OCI-LY7 (cell line): ENCODE measurements around the gene CPB2. TPM values are rescaled to one million over a fixed set of nuclear protein-coding genes. Genes with fewer than 3 reads are reported as not detected.

Experiments
- BruUV-seq: library from RNA; stranded (reverse); fragments of 400-500 nt; replicated peaks from 2 replicates; lab custom pipeline; 2021; lab: Mats Ljungman, UMichigan
- CTCF ChIA-PET: fragments of 300-600 bp; sonication (Branson Sonifier 250); formaldehyde crosslinking; loops from one replicate; lab custom pipeline; 2022; ENCODE audit warnings: antibody characterized with exemption; ENCODE audit not compliant: unreplicated experiment; lab: Charles Lee
- POLR2A ChIA-PET: fragments of 300-600 bp; sonication (Branson Sonifier 250); formaldehyde crosslinking; loops from one replicate; lab custom pipeline; 2022; ENCODE audit warnings: antibody characterized with exemption; lab: Charles Lee
- DNase-seq: peaks from one replicate; pipeline ENCODE4 v3.0.0-alpha.2; 2015; ENCODE audit warnings: low spot score
- H2AFZ ChIP-seq: fragments of 200-600 bp; sonication (generic), shearing (Covaris generic); 2 replicates; pipeline ENCODE4 v1.6.1; 2014; ENCODE audit warnings: mild to moderate bottlenecking, antibody characterized with exemption, low read length, moderate library complexity
- H3K27ac ChIP-seq: fragments of 200-600 bp; sonication (generic); 2 replicates; pipeline ENCODE4 v1.5.1; 2014; ENCODE audit warnings: mixed run types, low read depth, mild to moderate bottlenecking, moderate library complexity, low read length, inconsistent platforms; ENCODE audit not compliant: poor library complexity, severe bottlenecking
- H3K36me3 ChIP-seq: fragments of 200-600 bp; sonication (generic); 2 replicates; pipeline ENCODE4 v1.6.1; 2014; ENCODE audit warnings: mild to moderate bottlenecking, antibody characterized with exemption, low read length, moderate library complexity, mixed read lengths; ENCODE audit not compliant: insufficient read depth
- H3K4me1 ChIP-seq: fragments of 200-600 bp; sonication (generic); 2 replicates; pipeline ENCODE4 v1.5.1; 2014; ENCODE audit warnings: mild to moderate bottlenecking, low read length; ENCODE audit not compliant: insufficient read depth, poor library complexity, severe bottlenecking
- H3K4me2 ChIP-seq: fragments of 200-600 bp; sonication (generic); 2 replicates; pipeline ENCODE4 v1.6.1; 2014; ENCODE audit warnings: mild to moderate bottlenecking, low read length
- H3K4me3 ChIP-seq: fragments of 200-600 bp; sonication (generic); 2 replicates; pipeline ENCODE4 v1.5.1; 2014; ENCODE audit warnings: mild to moderate bottlenecking, low read depth, low read length; ENCODE audit not compliant: poor library complexity, severe bottlenecking
- H3K79me2 ChIP-seq: fragments of 200-600 bp; sonication (generic); 2 replicates; pipeline ENCODE4 v1.6.1; 2016; ENCODE audit warnings: low read depth, mild to moderate bottlenecking, low read length, moderate library complexity, mixed read lengths; ENCODE audit not compliant: insufficient read depth
- H3K9me2 ChIP-seq: fragments of 200-600 bp; sonication (generic); 2 replicates; pipeline ENCODE4 v1.6.1; 2016; ENCODE audit warnings: mild to moderate bottlenecking, low read length, mixed read lengths; ENCODE audit not compliant: insufficient read depth
- H3K9me3 ChIP-seq: fragments of 200-600 bp; sonication (generic); 2 replicates; pipeline ENCODE4 v1.6.1; 2014; ENCODE audit warnings: mild to moderate bottlenecking, mixed run types, low read length, mixed read lengths
- H4K20me1 ChIP-seq: fragments of 200-600 bp; sonication (generic); 2 replicates; pipeline ENCODE4 v1.6.1; 2014; ENCODE audit warnings: mild to moderate bottlenecking, antibody characterized with exemption, low read length, moderate library complexity, mixed read lengths; ENCODE audit not compliant: insufficient read depth
- CTCF ChIP-seq: fragments of 200-600 bp; sonication (generic); conservative IDR thresholded peaks from 2 replicates; pipeline ENCODE4 v1.5.1; 2014; ENCODE audit warnings: mild to moderate bottlenecking, antibody characterized with exemption, low read length, moderate library complexity, mixed read lengths
- EZH2phosphoT487 ChIP-seq: fragments of 200-600 bp; sonication (generic); IDR thresholded peaks from 2 replicates; pipeline ENCODE4 v1.6.1; 2018; ENCODE audit warnings: low read depth, borderline replicate concordance, mild to moderate bottlenecking, mixed run types, antibody characterized with exemption, low read length, moderate library complexity, mixed read lengths
- intact Hi-C: fragments of 100-400 bp; cut with micrococcal nuclease; formaldehyde crosslinking; loops from one replicate; pipeline ENCODE4 v1.10.0; 2022; ENCODE audit not compliant: unreplicated experiment
- total RNA-seq, 2 experiments: library from RNA; depleted of rRNA in 1 of 2; stranded (reverse); fragments of >200 nt in 1 of 2; shearing (Covaris generic) in 1 of 2; gene quantifications; 2 replicates each; pipeline ENCODE4 v1.2.3, GENCODE V29; 2014 to 2022

The CPB2 gene
- total RNA-seq, 2 experiments from 2014 or later: not detected

DNA sequence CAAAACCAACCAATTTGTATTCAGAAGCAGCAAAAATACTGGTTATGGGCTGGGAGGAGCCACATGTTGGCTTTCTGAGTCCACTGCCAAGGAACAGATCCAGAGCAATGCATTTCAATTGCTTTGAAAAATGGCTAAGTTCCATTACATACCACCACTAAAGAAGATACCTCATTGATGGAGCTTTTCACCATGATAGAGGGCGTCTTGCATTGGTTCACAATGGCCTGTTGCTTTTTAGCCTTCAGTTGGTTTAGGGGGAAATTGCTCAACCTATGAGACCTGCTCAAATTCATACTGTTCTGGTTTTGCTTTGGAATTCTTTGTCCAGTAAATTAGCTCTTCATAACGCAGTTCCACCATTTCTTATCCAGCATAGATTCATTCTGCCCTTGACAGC, 21.2 kb upstream of the CPB2 start:
- CTCF ChIA-PET: interaction anchor here (0.8 to 1.0 kb wide), 3 partner anchors 16 to 47 kb away, joined by 3 read pairs; no protein-coding TSS in a partner anchor
- no peak for DNase-seq
- no peak for TF ChIP-seq EZH2phosphoT487
- H3K4me3 ChIP-seq: no peak overlapping the region
- intact Hi-C loops: loop anchor here (2.0 to 10.0 kb wide), 3 partner anchors 59 to 501 kb away; no protein-coding TSS in a partner anchor
- TSS peak; percentile 86 for BruUV-seq
- H3K4me2 ChIP-seq: no peak overlapping the region
- H4K20me1 ChIP-seq: no peaks in the 10 kb centered on the region
- H2AFZ ChIP-seq: no peak overlapping the region
- peaks cover 65% of the 10 kb centered on the region for H3K36me3 ChIP-seq
- peaks cover 15% of the 10 kb centered on the region for H3K4me1 ChIP-seq
- H3K9me2 ChIP-seq: no peaks in the 10 kb centered on the region
- POLR2A ChIA-PET: interaction anchor here (0.7 to 0.9 kb wide), 3 partner anchors 14 to 334 kb away, joined by 3 read pairs; no protein-coding TSS in a partner anchor
- no peaks in the 10 kb centered on the region for H3K9me3 ChIP-seq
- H3K27ac ChIP-seq: no peak overlapping the region
- no peaks in the 10 kb centered on the region for H3K79me2 ChIP-seq

- H2AFZ ChIP-seq: no peak overlapping the region
- H3K4me1 ChIP-seq: peaks cover 15% of the 10 kb centered on the region
- no peak overlapping the region for H3K27ac ChIP-seq
- TF ChIP-seq CTCF (0 out of 2 replicates have a peak, but pooled peaks have one; percentile 13), EZH2phosphoT487 (no peak)
- H3K36me3 ChIP-seq: peaks cover 57% of the 10 kb centered on the region
- intact Hi-C loops: loop anchor here (10.0 kb wide), 2 partner anchors 320 to 500 kb away; no protein-coding TSS in a partner anchor
- POLR2A ChIA-PET: interaction anchor here (0.9 kb wide), 1 partner anchor 334 kb away, joined by 3 read pairs; no protein-coding TSS in a partner anchor
- H3K9me2 ChIP-seq: no peaks in the 10 kb centered on the region
- H3K9me3 ChIP-seq: no peaks in the 10 kb centered on the region
- BruUV-seq: no TSS peak
- no peak overlapping the region for H3K4me3 ChIP-seq
- CTCF ChIA-PET: interaction anchor here (0.8 to 0.9 kb wide), 2 partner anchors 45 to 48 kb away, joined by 3 read pairs; no protein-coding TSS in a partner anchor
- H3K4me2 ChIP-seq: no peak overlapping the region
- no peak for DNase-seq
- H3K79me2 ChIP-seq: no peaks in the 10 kb centered on the region
- H4K20me1 ChIP-seq: no peaks in the 10 kb centered on the region
These were observed 20.4 kb upstream of the CPB2 start for GRCh38 chr13:46124967-46125933.

DNA sequence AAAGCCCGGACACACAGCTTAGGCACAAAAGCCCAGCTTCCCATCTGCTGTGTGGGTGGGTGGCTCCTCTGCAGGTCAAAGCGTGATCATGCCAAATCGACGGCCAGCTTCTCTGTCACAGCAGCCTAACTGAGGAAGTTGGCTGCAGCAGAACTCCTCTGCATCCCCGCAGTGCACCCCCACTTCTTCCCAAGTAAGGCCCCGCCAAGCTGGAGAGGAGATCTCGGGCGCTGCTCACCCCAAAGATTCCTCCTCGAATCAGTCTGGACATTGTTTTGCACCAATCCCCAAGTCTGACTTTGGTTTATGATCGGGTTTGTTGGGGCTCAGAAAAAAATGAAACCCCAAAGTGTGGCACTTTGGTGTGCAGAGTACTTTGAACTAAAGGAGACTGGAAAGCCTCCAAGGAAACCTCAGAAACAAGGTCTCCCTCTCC, 19.7 kb upstream of the CPB2 start:
- H3K4me2 ChIP-seq: no peak overlapping the region
- BruUV-seq: no TSS peak
- intact Hi-C loops: loop anchor here (10.0 kb wide), 2 partner anchors 320 to 500 kb away; no protein-coding TSS in a partner anchor
- CTCF ChIA-PET: no interaction called here
- peaks cover 15% of the 10 kb centered on the region for H3K4me1 ChIP-seq
- H3K9me2 ChIP-seq: no peaks in the 10 kb centered on the region
- H4K20me1 ChIP-seq: no peaks in the 10 kb centered on the region
- no peaks in the 10 kb centered on the region for H3K9me3 ChIP-seq
- H2AFZ ChIP-seq: no peak overlapping the region
- peak; percentile 15 for DNase-seq
- H3K4me3 ChIP-seq: no peak overlapping the region
- peaks cover 50% of the 10 kb centered on the region for H3K36me3 ChIP-seq
- H3K27ac ChIP-seq: no peak overlapping the region
- TF ChIP-seq CTCF (0 out of 2 replicates have a peak, but pooled peaks have one; percentile 1), EZH2phosphoT487 (no peak)
- no peaks in the 10 kb centered on the region for H3K79me2 ChIP-seq
- POLR2A ChIA-PET: no interaction called here
